ENCODE data around the gene PPIA.
"Not testable (repeated sequence)": the region's sequence is repeated elsewhere in the genome, so short reads cannot be mapped to it uniquely, and the experiment has no call there.

PPIA gene

DNA sequence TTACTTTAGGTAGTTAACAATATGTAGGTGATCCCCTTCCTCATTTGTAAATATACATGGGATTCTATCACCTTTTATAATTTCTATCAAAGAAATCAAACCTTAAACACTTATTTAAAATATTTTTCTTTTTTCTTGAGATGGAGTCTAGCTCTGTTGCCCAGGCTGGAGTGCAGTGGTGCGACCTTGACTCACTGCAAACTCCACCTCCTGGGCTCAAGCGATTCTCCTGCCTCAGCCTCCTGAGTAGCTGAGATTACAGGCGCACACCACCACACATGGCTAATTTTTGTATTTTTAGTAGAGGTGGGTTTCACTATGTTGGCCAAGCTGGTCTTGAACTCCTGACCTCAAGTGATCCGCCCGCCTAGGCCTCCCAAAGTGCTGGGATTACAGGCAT lies 47.0 kb downstream of the PPIA start:
- not testable (repeated sequence) for DNase-seq

DNA sequence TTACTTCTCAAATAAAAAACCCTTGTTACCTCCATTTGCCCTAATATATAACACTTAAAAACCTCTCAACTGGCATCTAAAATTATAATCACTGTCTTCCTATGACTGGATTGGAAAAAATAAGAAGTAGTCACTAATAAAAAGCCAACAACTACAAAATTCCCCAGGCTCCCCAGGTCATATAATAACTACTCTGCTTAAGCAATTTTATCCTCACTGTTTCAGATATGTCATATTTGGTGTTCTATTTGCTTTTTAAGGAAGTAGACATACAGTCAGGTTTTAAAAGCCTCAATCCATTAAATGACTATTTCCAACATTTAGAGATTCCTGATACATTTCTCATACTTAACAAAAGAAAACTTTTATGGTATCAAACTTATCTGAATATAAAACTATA lies 49.0 kb downstream of the PPIA start:
- DNase-seq = no peak

DNA sequence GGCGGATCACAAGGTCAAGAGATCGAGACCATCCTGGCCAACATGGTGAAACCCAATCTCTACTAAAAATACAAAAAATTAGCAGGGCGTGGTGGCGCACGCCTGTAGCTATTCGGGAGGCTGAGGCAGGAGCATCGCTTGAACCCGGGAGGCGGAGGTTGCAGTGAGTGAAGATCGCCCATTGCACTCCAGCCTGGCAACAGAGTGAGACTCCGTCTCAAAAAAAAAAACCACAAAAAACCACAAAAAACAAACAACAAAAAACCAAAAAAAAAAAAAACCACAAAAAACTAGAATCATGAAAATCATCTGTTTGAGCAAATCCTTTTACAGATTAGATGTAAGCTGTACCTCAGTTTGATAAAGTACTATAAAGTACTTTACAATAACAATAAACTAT lies 49.9 kb downstream of the PPIA start:
- DNase-seq = peak; percentile 27 to 47

DNA sequence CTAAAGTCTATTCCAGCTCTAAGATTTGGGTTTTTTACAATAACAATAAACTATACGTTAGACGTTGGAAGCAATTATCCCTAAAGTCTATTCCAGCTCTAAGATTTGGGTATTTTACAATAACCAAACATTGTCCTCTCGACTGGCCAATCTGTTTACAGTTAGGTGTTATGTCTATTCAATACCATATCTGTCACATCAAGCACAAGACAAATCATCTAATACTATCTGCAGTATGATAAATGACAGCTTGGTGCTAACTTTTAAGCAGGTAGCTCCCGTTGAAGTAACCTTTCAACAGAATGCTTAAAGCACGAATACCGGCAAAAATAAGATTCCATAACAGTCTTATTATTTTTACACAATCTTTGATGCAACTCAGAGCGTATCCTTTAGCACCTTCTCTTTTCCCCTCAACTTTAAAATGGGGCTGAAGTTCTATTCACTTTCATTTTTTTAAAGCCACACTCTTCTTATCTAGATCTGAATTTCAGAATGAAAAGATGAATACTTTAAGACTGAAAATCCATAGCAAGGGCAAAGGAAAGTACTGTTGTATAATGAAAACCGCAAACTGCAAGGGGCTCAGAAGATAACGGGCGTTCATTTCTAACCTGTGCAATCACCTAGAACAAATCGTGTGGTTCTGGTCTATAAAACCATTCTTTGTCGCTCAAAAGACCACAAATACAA lies 50.5 kb downstream of the PPIA start:
- no peak for DNase-seq

DNA sequence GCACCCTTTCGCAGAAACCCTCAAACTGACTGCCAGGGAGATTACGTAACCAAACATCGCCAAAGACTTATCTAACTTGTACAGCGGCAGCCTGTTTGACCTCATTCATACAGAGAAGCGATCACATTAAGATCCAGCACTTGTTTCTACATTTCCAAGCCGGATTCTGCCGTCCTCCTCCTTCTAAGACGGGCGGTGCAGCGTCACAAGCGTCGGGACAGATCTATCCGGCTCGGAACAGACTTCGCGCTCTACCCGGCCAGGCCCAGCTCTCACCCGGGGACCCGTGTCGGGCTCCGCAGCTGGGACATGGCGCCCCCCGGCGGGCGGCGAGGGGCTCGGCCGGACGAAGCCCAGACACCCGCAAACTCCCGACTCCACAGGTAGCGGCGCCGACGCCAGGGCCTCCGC lies 51.0 kb downstream of the PPIA start:
- peak; percentile 90 to 91 for DNase-seq

DNA sequence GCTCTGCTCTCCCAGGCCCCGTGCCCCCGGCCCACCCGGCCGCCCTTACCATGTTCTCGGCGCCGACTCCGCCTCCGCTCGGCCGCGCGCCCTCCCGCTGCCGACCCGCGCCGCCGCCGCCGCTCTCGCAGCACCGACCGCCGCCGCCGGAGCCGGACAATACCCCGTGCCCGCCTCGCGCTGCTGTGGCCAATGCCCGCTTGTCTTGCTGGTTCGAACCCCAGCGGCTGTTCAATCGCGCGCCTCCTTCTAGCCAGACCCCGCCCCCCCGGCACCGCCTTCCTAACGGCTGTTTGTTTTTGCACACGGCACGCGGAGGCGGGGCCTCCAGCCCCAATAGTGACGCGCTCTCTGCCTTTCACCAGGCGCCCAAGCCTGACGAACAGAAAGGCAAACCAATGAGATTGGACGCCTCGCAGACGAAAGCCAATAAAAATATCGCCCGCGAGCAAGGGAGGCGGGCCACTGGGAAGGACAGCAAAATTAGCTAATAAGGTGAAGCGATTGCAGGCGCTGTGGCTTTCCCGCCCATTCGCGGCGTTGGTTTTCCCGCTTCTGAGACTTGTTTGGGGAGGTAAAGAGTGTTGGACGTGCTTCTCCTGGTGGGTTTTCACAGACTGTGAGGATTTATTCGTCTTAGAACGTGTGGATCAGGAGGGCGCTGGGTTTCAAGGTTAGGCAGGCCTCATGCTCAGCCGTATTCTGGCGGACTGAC lies 51.6 kb downstream of the PPIA start, which contains the start of gene H2AZ2:
Gene H2AZ2 (minus strand): TSS at position 168 of the 715 bp plus-strand sequence. CDS start 116 bp downstream, at position 52.
- peak; percentile 100 for DNase-seq

DNA sequence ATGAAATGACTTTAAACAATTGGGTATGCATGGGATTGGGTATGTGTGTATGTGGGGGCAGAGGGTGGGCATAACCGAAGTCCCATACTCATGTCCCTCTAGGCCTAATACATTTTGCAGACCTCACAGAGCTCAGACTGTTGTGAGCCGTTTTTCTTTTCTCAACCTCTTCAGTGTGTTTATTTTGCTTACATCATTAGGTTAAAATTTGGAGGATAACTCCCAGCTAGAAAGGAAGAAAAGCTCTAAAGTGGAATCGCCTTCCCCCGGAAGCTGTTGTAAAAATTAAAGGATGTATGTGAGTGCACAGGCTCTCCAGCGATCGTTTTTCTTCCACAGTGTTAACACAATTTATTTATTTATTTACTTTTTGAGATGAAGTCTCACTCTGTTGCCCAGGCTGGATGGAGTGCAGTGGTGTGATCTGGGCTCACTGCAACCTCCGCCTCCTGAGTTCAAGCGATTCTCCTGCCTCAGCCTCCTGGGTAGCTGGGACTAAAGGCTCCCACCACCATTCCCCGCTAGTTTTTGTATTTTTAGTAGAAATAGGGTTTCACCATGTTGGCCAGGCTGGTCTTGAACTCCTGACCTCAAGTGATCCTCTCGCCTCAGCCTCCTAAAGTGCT lies 52.9 kb downstream of the PPIA start:
- no peak for DNase-seq

DNA sequence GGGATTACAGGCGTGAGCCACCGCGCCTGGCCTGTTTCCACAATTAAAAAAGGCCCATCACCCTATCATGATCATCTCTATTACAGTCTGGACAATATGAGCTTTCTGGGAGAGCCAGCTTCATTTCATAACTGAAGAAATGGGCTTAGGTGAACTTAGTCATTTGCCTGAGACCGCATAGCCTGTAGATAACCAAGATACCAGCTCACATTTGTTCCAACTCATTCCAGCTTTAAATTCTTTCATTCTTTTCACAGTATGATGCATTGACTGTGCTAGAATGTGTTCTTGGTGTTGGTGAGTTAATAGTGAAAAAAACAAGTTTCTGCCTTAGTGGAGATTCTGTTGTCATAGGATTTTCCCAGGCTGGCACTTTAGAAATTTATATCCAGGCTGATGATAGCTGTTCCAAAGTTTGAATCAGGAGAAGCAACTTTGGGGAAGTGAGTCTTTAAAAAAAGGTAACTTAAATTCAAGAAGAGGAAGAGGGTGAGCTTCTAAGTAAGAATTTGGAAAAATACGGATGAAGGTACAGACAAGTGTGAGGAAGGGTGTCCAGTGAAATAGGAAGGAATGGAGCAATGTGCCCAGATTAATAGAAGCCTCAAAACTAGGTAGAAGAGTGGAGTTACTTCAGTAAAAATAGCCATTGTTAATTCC lies 53.5 kb downstream of the PPIA start:
- DNase-seq = no peak

DNA sequence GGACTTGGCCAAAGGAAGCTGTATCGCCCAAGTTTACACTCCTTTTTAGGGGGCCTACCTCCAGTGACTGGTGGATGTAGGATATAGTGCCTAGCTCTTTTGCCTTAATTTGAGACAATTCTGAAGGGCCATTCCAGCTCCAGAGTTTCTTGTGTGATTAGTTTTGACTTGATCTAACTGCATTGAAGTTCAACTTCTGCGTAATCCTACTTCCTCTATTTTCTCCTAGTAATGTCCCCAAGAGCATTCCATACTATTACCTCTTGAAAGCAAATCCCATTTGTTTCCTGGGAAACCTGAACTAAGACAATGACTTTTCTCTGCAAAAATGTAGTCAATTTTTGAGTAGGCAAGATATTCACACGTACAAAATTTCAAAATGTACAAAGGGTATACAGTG lies 56.1 kb downstream of the PPIA start:
- DNase-seq = no peak

Data from CD4-positive, alpha-beta T cell treated with Interleukin-4 for 1 hour (primary cell).